HG03039 (cell line): ENCODE results near the gene SLIT3.

Experiments used
- ATAC-seq: cut with Tn5 transposase; IDR thresholded peaks from one replicate; pipeline ENCODE4 v1.9.1; 2021; ENCODE audit warnings: mild to moderate bottlenecking, moderate library complexity; ENCODE audit not compliant: unreplicated experiment

SLIT3 gene

DNA sequence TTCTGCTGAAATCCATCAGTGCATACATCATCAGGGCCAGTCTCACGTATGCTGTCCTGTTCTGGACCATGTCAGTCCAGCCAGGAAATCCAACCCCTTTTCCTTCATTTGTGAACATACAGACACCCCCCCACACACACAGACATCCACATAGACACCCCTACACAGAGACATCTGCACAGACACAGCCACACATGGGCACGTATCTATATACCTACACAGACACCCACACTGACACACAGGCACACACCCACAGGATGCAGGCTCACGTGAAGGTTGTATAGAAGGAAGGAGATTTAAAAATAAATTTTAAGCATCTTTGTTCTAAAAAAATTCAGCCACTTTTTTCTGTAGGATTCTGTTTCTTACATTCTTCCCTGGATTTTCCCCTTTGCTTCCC lies 325.6 kb downstream of the SLIT3 start:
- ATAC-seq, result no peak

DNA sequence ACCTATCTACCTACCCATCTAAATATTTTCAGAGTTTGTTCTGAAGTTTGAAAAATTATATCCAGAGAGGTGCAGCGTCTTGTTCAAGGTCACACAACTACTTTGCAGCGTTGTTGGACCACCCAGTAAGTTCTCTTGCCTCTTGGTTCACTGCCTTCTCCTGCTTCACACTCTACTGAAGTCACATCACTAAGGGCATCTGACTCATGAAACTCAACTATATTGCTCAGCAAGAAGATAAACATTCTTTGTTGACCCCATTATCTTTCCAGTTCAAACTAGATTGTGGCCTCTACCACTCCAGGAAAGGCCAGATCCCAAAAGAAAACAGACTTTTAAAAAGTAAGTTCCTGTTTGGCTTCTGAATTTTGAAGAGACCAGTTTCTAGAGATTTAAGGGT lies 326.9 kb downstream of the SLIT3 start:
- ATAC-seq, result no peak

DNA sequence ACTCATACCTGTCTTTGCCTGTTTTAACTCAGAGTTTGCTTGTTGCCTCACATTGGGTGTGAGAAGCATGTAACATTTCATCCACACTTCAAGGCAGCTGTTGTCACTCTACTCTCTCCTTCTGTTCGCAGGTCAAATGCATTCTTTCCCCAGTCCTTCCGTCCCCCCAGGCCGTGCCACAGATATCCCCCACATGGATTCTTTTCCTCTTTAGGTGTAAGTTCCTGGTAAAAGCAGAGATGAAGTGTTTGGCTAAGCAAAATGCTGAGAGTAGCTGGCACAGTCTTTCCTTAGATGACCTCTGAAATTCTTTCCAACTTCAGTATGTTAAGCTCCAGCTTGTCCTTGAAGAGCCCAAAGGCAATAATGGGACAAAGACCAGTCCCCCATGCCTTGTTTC lies 328.2 kb downstream of the SLIT3 start:
- no peak for ATAC-seq

DNA sequence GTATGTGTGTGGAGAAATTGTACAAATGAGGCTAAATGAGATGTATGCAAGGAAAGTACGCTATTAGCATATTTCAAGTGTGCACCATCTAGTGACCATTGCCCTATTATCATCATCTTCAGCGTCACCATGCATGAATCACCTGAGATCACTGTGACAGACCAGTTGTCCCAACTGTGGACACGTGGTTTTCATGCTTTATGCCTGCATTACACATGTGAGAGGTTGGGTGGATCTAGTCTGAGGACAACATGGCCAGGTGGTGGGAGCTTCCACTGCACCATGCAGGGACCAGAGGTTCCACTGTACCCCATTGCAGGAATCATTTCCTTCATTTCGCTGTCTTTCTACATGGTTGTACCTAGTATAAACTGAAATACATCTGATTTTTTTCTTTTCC lies 329.8 kb downstream of the SLIT3 start:
- no peak for ATAC-seq

DNA sequence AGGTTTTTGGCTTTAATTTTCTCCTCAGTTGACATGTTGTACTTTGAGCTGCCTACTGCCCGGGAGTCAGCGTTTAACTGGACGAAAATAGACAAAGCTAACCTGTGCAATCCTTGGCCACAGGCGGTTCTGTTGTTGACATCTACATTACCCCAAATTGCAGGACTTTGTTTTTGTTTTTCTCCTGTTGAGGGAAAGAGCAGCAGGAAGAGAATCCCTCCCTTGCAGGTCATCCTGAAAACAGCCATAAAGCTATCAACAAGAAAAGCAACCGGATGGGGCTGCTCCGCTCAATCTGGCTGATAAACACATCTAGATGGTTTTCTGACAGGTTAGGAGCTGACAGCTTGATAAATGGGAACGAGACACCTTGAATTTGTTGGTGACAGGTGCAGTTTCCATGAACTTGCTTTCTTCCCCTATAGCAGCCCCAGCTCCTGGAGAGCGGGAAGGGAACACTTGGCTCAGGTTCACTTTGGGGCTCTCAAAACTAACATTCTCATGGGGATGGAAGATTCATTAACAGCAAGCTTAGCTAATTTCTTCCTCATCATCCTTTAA lies 331.5 kb downstream of the SLIT3 start:
- no peak for ATAC-seq

DNA sequence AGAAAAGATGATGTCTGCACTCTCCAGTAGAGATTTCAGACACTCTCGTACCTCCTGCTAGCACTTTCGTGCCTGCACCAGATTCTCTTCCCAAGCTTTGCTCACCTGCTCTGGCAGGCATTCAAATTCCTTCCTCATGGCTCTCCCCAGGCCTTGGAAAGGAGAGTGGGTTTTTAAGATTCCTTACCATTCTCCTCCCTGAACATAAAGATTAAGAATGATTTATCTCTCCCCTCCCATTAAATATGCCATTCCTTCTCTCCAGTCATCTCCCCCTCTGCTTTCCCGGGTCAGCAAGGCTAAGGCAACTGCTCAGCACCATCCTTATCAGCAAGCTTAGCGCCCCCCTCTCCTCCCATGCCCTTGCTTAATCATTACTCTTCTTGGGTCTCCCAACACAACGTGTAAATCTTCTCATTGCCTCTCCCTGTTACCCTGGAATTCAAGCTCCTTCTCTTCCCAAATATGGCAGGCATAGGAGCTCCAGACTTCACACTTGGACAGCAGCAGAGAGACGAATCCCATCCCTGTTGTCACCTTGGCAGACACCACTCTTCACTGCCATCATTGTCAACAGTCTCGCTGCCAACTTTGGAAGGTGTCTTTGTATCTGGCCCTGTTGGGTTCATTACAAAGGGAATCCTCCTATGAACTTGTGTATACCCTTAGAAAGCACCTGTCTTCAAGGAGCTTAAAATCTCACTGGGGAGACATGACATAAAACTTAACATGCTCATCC lies 332.9 kb downstream of the SLIT3 start:
- ATAC-seq, result no peak

DNA sequence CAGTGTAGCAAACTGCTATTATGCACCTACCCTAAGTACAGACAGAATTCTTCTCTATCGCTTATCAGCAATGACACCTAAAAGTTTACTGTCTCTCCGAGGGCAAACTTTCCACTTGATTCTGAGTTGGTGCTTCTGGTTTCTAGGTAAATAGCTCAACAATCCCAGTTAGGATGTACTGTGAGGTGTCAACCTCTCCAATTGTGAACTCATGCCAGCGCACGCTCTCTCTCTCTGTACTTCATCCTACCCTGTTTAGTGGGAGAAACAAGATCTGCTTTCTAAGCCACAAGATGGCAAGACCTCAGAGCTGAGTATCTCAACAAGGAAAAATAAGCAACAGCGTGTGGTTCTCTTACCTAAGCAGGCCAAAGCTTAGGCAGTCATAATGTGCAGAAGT lies 335.3 kb downstream of the SLIT3 start:
- ATAC-seq, result no peak

DNA sequence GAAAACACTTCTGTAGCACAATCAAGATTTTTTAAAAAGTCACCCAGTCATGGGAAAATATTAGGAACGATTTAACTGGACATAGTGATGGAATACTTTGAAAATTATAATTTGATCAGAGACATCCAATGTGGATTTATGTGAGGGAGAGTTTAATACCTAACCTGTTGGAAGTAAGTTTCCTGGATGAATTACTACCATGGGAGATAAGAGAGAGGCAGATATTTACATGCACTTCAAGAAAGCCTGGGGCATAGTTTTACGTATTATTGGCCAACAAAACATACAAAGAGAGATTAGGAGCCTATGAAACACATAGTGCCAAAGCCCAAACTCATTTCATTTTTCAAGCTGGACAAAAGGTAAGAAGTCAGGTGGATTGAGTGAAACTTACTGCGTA lies 336.8 kb downstream of the SLIT3 start:
- ATAC-seq, result no peak

DNA sequence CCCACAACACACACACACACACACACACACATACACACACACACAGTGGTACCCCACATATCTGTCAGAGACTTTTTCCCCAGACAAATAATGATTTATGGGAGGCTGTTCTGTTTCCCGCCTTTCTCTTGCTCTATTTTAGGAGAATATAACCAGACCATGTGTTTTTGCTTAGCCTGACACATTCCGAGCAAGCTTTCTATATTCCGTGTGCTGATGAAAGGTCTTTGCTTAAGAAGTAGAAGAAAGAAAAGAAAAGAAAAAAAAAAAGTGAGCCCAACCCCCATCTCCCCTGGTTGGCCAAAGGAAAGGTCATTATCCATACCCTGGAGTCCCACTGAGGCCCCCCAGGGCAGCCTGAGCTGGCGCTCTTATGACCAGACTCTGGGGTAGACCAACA lies 338.6 kb downstream of the SLIT3 start:
- ATAC-seq, result no peak

DNA sequence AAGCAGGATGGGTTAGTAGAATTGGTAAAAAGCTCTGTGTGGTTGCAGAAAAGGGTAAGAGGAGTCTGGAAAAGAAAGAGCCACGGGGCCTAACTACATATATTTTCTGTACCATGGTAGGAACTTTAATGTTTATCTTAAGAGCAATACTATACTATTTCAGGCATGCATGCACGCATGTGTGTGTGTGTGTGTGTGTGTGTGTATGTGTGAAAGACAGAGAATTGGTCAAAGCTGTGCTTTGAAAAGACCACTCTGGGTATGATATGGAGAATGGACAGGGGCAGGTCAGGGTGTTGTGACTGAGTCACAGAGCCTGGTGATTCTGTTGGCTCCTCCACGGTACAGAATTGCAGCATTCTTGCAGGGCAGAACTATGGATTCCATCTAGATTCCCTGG lies 339.3 kb downstream of the SLIT3 start:
- ATAC-seq, result no peak

DNA sequence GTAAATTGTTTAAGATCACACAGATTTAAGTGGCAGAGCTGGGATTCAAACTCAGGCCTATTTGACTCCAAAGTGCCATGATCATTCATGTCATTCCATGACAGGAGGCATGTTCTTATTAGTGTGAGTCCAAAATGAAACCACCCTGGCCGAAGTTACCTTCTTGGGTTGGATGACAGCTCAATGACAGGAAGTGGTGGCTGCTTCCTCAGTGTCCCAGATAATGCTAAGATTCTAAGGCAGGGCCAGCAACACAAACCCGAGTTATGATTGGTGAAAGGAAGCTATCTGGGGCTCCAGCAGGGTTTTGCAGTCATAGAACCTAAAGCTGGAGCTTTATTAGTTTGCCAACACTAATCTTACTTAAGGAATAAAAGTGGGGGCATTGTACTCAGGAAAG lies 340.4 kb downstream of the SLIT3 start:
- ATAC-seq, result no peak

DNA sequence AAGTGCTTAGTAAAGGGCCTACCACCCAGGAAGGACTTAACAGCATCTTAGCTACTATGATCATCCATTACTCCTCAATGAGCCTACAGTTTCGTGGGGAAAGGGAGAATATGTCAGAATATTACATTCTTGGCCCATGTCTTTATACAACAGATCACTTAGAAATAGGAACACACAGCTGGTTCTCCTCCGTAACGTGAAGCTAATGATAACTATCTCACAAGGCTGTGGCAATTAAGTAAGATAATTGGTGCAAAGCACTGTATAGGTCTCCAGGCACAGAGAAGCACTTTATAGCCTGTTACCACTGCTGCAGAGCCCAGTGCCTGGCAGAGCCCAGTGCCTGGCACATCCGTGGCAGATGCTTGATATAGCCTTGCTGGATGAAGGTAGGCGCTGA lies 347.6 kb downstream of the SLIT3 start:
- no peak for ATAC-seq

DNA sequence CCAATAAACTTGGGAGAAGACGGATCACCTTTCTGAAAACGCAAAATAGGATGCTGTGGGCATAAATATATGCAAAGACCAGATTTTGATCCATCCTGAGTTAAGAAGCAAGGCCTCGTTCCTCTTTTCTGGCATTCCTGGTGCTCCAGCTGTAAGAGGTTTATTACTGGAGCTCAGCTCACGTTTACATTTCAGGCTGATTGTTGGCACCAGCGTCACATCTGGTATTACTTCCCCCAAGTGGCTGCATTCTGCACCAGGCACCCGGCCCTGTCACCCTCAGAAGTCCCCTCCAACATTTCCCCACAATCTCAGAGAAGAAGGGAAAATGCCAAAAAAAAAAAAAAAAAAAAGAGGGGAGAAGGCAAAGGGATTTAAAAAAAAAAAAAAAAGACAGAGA lies 348.7 kb downstream of the SLIT3 start:
- no peak for ATAC-seq

DNA sequence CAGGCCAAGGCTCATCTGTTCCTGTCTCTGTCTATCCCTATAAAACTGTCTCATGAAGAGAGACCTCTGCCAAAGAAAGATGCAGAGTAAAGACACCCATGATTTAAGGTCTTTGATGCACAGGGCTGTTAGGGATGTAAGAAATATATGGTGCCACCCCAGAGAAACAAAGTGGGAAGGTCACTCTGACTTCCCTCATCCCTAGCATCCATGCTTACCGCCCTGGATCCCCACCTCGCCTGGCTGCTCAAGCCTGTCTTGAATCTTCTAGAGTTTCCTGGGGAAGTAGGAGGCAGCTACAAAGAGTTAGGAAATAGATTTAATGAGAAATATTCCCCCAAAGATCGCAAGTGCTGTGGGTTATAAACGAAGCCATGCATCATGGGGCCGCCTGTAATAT lies 349.2 kb downstream of the SLIT3 start:
- no peak for ATAC-seq

DNA sequence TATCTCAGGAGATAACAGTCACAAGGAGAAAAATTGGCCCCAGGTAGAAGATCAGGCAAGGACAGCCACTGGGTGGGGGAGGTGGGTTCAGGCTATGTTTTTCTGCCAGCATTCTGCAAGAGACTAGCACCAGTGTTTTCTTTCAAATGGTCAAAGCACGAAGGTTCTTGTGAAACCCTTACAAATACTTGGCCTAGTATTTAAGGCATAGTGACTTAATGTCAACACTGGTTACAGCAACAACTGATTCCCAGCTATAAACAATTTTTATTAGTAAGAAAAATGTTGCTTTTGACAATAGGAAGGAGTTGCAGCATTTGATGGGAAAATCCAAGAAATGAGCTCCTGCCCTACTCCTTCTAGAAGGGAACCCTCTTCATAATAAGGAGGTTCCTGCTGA lies 349.6 kb downstream of the SLIT3 start:
- no peak for ATAC-seq

DNA sequence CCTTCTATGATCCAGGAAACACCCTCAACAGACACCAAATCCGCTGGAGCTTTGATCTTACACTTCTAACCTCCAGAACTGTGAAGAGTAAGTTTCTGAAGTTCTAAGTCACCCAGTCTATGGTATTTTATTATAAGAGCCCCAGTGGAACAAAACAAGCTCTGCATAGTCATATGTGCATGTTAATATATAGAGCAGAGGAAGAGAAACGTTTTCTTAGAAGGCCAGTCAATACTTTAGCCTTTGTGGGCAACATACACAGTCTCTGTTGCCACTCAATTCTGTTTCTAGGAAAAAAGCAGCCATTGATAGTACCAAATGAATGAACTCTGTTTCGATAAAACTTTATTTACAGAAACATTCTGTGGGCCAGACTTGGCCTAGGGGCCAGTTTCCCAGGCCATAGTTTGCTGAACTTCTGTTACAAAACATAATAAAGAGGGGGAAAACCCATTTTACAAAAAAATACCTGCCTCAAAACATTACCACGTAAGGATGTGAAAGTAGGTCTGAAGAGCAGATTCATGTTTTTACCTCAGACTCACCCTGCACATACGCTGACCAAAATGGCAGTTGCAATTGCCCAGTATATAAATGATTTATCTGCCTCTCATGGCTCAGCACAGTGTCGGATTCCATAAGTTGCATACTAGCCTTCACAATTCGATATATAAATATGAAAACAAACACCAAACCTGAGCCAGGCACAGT lies 350.5 kb downstream of the SLIT3 start:
- ATAC-seq, result no peak

DNA sequence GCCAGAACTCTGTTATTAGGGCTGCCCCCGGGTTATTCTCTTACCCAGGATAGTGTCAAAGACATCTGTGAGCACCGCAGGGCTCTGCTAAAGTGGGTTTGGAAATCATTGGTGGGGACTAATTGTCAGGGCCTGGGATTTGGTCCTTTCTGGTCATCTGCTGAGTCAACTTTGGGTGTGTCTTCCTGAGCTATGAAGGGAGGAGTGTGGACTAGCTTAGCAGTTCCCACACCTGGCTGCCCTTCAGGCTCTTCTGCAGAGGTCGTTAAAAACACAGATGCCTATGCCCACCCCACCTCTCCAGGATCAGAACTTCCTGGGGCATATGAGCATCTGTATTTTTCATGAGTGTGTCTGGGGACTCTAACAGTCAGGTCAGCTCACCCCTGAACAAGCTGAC lies 352.2 kb downstream of the SLIT3 start:
- ATAC-seq, result no peak

DNA sequence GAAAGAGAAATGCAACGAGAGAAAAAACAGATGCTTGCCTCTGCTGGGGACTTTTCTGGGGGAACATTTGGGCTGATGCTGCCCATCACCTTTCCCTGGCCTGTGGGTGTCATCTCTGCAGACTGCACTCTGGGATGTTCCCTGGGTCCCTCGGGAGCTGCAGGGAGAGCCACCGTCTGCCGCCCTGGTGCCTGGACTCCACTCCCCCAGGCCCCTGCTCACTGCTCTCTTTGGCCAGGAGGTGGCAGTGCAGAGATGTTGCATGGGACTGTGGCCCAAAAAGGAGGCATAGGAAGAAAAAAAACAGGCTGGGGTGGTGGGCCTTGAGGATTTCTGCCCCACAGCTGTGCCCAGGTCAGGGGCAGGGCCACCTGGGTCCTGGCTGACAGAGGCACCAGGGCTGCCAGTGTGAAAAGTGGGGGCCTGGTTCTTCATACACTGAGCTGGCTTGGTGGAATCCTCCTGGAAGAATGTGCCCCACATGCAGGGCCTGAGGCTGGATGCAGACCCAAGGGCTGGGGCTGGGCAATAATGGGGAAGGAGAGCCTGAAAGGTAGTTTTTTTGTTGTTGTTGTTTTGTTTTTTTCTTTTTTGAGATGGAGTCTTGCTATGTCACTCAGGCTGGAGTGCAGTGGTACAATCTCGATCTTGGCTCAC lies 353.6 kb downstream of the SLIT3 start:
- ATAC-seq, result no peak

DNA sequence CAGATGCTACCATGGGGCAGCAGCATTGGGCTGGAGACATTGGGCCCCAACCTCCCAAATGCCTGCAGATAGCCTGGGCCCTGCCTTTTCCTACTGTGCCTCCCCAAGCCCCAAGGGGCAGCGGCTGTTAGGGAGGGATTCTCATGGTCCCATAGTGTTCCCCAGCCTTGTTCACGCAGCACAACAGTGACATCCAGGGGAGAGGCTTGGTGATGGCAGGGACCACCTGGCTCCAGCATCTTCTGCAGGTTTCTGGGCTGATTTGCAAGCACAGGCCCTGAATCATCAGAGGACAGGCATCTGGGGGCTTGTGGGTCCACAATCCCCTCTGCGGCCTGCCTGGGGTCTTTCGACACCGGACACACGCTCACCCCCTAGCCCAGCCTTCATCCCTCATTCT lies 354.6 kb downstream of the SLIT3 start:
- ATAC-seq, result no peak

DNA sequence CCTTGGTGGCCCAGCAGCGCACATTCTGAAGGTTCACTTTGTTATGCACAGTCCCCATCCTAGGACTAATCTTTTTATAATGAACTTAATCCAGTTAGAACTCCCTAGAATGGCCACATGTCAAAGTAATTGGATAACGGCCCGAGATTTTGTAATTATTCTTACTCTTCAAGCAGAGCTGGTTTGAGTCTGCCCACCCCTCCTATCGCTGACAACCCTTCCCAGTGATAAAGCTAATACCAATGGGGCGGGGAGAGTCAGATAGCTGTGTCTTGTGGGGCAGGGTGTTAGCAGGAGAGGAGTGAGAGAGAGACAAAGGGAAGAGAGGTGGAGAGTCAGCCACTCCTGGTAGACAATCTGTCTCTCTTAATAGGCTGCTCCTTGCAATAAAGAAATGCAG lies 356.9 kb downstream of the SLIT3 start:
- ATAC-seq, result no peak

DNA sequence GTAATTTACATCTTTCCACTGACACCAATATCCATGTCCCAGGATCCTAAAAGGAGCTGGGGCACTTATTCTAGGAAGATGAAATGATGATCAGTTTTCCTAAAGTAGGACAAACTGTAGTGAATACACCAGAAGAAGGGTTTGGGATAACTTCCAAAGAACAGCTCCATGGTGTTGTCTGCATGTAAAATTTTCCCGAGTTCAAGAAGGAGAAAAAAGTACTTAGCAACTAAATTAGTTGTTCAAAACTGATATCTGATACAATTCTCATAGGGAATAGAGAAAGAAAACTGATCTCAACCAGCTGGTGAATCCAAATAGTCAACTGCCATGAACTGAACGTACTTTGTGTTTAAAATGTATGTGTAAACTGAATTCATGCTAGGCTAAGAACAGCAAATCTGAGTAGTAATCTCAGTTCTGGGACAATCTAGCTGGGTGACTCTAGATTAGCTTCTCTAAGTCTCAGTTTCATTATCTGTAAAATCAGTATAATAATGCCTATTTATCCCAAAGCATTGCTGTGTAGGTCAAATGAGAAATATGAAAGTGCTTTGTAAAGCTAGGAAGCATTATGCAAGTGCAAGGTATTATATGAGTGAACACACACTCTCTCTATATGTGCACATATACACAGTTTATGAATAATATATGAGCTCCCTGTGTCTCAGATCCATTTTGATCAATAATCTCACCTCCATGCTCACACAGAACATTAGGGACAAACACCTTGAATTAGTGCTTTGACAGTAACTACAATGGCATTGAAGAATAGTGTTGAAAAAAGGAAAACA lies 357.7 kb downstream of the SLIT3 start:
- no peak for ATAC-seq
